ENCODE results near the gene CCNYL1. TPM values are rescaled to one million over a fixed set of nuclear protein-coding genes. Genes with fewer than 3 reads are reported as not detected.
A peak's percentile ranks its signal among the peaks of the same experiment; 100 is the strongest.

CCNYL1 gene
- total and polyA plus RNA-seq, 4 experiments from 2014 or later: 1.00 to 10.5 (median 6.0) TPM

DNA sequence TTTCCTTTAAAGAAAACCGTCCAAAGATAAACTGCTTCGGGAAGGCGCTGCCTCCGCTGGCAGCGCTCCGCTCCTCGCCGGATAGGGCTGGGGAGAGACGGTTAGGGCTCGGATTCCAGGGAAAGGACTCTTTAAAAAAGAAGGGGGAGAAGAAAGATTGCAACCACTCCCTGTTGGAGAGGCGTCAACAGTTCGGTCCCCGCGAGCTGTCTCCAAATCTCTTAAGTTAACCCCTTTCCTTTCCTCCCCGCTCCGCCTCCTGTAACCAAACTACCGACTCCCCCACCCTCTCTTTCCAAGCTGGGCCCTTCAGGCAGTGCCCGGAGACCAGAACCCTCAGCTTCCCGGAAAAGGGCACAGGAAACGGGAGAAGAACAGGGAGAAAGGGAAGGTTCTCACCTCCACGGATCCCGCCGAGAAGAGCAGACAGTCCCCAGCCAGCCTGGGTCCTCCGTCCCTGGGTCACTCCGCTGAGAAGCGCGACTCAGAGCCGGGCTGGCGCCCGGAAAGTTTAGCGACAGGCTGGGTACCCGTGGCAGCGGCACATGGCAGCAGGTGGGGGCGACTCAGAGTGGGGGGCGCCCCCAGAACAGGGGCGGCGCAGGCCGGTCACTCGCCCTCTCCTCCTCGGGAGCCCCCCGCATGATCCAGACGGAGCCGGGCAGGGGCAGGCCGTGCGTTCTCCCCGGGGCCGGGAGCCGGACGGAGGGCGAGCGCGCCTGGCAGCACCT, 57.6 kb downstream of the CCNYL1 start:
- intact Hi-C loops (cut with micrococcal nuclease): loop anchor here (1.0 kb wide), 1 partner anchor 58 kb away; the partner anchor contains the start of gene CCNYL1
- Histone ChIP-seq H3K27me3 (ENCODE audit: insufficient read depth, low read length) (peaks cover 9% of the 10 kb centered on the region), H3K4me1 (ENCODE audit: insufficient read depth, low read length) (peaks cover 41% of the 10 kb centered on the region), H3K9me3 (ENCODE audit: control insufficient read depth in 1 of 2, low read length in 2 of 2) (no peaks in the 10 kb centered on the region), H3K4me3 (ENCODE audit: low read length in 2 of 2) (peak overlapping the region; percentile 36 to 69), H3K27ac (ENCODE audit: low read depth, low read length) (no peak overlapping the region), H3K36me3 (ENCODE audit: insufficient read depth, low read length) (no peaks in the 10 kb centered on the region)
- Mint-ChIP-seq H3K27me3 (peaks cover 10 to 18% of the 10 kb centered on the region in 2 donors), H3K9me3 (peaks cover 0 to 5% (median 0%) of the 10 kb centered on the region in 8 donors), H3K27ac (peak overlapping the region in 2 of 7 donors; percentile 3 to 42), H3K4me1 (peaks cover 13 to 40% (median 22%) of the 10 kb centered on the region in 4 donors), H3K4me3 (peak overlapping the region; percentile 83 to 94 (median 86)), H3K36me3 (peaks cover 0 to 5% of the 10 kb centered on the region in 2 donors)
- CTCF ChIA-PET (ENCODE audit: partially characterized antibody): interaction anchor here (1.0 kb wide), 3 partner anchors 53 to 143 kb away, joined by 3 read pairs; no protein-coding TSS in a partner anchor
- POLR2A ChIA-PET (ENCODE audit: partially characterized antibody): interaction anchor here (1.1 to 1.7 kb wide), 3 partner anchors 58 to 144 kb away, joined by 3 to 5 read pairs (median 4); partner anchors contain the start of genes CCNYL1 and METTL21A
- peak in 3 of 5 donors; percentile 18 to 26 (median 22) for DNase-seq

DNA sequence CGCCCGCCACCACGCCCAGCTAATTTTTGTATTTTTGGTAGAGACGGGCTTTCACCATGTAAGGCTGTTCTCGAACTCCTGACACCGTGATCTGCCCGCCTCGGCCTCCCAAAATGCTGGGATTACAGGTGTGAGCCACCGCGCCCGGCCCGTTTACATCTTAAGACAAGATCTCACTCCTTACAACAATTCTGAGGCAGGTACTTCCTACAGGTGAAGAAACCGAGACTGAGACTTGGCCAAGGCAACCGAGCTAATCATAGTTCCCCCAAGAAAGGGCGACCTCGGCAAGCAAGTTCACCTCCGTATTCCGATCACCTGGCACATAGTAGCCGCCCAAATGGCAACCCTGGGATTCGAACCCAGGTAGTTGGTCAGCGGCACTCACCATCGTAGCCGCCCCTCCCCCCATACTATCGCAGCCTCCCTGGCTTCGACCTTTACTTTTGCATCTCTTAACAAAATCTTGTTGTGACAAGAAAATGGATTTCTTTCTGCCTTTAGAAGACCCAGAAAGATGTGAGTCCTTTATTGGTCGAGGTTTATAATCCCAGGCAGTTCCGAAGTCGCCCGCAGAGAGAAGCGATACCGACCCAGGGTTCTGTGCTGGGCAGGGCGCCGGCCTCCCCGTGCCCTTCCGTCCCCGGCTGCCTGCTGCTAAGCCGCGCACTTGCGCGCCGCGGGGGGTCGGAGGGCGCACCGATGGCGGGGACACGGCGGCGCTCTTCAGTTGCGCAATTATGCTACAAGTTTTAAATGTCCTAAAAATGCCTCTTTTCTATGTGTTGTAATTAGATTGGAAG, 59.4 kb downstream of the CCNYL1 start:
- Mint-ChIP-seq H3K9me3 (peaks cover 0 to 5% (median 0%) of the 10 kb centered on the region in 8 donors), H3K4me1 (peaks cover 13 to 40% (median 22%) of the 10 kb centered on the region in 4 donors), H3K4me3 (peak overlapping the region; percentile 88 to 97 (median 96)), H3K27ac (peak overlapping the region in 4 of 7 donors; percentile 44 to 70 (median 60)), H3K36me3 (peaks cover 0 to 5% of the 10 kb centered on the region in 2 donors), H3K27me3 (peaks cover 7 to 8% of the 10 kb centered on the region in 2 donors)
- H3K36me3 ChIP-seq (ENCODE audit: insufficient read depth, low read length): no peaks in the 10 kb centered on the region
- H3K4me1 ChIP-seq (ENCODE audit: insufficient read depth, low read length): peaks cover 41% of the 10 kb centered on the region
- ChIA-PET CTCF (ENCODE audit: partially characterized antibody) (interaction anchor here (1.0 to 1.2 kb wide), 2 partner anchors 22 to 202 kb away, joined by 3 to 4 read pairs; no protein-coding TSS in a partner anchor), POLR2A (ENCODE audit: partially characterized antibody) (interaction anchor here (1.1 kb wide), 1 partner anchor 59 kb away, joined by 3 read pairs; the partner anchor contains the start of gene CCNYL1)
- intact Hi-C loops (cut with micrococcal nuclease): loop anchor here (1.0 kb wide), 1 partner anchor 146 kb away; the partner anchor contains the start of gene METTL21A
- H3K9me3 ChIP-seq (ENCODE audit: control insufficient read depth in 1 of 2, low read length in 2 of 2): no peaks in the 10 kb centered on the region
- peak in 2 of 5 donors; percentile 12 to 15 for DNase-seq
- no peak overlapping the region for H3K27ac ChIP-seq (ENCODE audit: low read depth, low read length)
- H3K27me3 ChIP-seq (ENCODE audit: insufficient read depth, low read length): peaks cover 9% of the 10 kb centered on the region
- peak overlapping the region in 1 of 2 donors; percentile 70 for H3K4me3 ChIP-seq (ENCODE audit: low read length in 2 of 2)

DNA sequence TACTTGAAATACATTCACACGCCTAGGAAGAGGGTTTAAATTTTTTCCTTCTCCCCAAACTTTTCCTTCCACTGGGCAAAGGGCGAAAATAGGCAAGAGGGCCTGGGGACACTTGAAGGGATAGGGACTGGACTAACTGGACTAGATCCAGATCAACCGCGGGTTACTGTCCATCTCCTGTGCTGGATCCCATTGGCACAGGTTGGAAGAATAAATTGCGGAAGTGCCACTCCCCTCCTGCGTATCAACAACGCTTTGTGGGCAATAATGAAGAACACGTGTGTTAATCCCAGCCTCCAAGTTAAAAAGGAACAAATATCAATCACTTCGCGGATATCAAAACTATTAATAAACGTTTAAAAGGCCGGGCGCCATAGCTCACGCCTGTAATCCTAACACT, 60.0 kb downstream of the CCNYL1 start:
- ChIA-PET POLR2A (ENCODE audit: partially characterized antibody) (no interaction called here), CTCF (ENCODE audit: partially characterized antibody) (no interaction called here)
- Mint-ChIP-seq H3K36me3 (peaks cover 0 to 5% of the 10 kb centered on the region in 2 donors), H3K9me3 (peaks cover 0 to 5% (median 0%) of the 10 kb centered on the region in 8 donors), H3K27me3 (peaks cover 5% of the 10 kb centered on the region in 2 donors), H3K27ac (no peak overlapping the region), H3K4me1 (peaks cover 13 to 40% (median 21%) of the 10 kb centered on the region in 4 donors), H3K4me3 (peak overlapping the region in 3 of 8 donors; percentile 6 to 97 (median 97))
- no peaks in the 10 kb centered on the region for H3K9me3 ChIP-seq (ENCODE audit: control insufficient read depth in 1 of 2, low read length in 2 of 2)
- peaks cover 36% of the 10 kb centered on the region for H3K4me1 ChIP-seq (ENCODE audit: insufficient read depth, low read length)
- intact Hi-C loops (cut with micrococcal nuclease): no loop called here
- no peak overlapping the region for H3K4me3 ChIP-seq (ENCODE audit: low read length in 2 of 2)
- H3K27me3 ChIP-seq (ENCODE audit: insufficient read depth, low read length): peaks cover 3% of the 10 kb centered on the region
- H3K36me3 ChIP-seq (ENCODE audit: insufficient read depth, low read length): no peaks in the 10 kb centered on the region
- H3K27ac ChIP-seq (ENCODE audit: low read depth, low read length): no peak overlapping the region
- no peak for DNase-seq

DNA sequence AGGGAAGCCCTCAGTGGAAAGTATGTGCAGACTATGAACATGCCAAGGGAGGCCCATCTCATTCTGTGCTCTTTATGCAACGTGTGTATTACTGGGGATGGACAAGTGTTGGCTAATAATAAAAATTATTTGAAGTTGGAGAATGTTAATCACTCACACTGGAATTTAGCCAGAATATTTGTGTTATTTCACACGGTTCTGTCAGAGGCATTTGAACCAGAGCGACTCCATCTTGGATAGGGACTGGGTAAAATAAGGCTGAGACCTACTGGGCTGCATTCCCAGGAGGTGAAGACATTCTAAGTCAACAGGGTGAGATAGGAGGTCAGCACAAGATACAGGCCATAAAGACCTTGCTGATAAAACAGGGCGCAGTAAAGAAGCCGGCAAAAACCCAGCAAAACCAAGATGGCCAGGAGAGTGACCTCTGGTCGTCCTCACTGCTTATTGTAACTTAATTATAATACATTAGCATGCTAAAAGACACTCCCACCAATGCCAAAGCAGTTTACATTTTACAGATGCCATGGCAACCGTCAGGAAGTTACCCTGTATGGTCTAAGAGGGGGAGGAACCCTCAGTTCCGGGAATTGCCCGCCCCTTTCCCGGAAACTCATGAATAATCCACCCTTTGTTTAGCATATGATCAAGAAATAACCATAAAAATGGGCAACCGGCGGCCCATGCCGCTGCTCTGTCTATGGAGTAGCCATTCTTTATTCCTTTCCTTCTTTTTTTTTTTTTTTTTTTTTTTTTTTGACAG, 60.8 kb downstream of the CCNYL1 start:
- POLR2A ChIA-PET (ENCODE audit: partially characterized antibody): no interaction called here

DNA sequence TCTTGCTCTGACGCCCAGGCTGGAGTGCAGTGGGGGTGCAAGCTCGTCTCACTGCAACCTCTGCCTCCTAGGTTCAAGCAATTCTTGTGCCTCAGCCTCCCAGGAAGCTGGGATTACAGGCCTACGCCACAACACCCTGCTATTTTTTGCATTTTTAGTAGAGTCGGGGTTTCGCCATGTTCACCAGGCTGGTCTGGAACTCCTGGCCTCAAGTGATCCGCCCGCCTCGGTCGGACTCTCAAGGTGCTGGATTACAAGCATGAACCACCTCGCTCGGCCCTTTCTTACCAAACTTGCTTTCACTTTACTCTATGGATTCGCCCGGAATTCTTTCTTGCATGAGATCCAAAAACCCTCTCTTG, 61.4 kb downstream of the CCNYL1 start:
- no peak for DNase-seq
- H3K4me3 Mint-ChIP-seq: no peak overlapping the region
- CTCF ChIA-PET (ENCODE audit: partially characterized antibody): no interaction called here
- no peak overlapping the region for H3K27ac ChIP-seq (ENCODE audit: low read depth, low read length)
- intact Hi-C loops (cut with micrococcal nuclease): no loop called here
- peaks cover 2% of the 10 kb centered on the region in 2 donors for H3K27me3 Mint-ChIP-seq
- H3K9me3 ChIP-seq (ENCODE audit: control insufficient read depth in 1 of 2, low read length in 2 of 2): no peaks in the 10 kb centered on the region
- POLR2A ChIA-PET (ENCODE audit: partially characterized antibody): no interaction called here
- no peak overlapping the region for H3K27ac Mint-ChIP-seq
- H3K36me3 ChIP-seq (ENCODE audit: insufficient read depth, low read length): no peaks in the 10 kb centered on the region
- peaks cover 24% of the 10 kb centered on the region for H3K4me1 ChIP-seq (ENCODE audit: insufficient read depth, low read length)
- H3K9me3 Mint-ChIP-seq: no peaks in the 10 kb centered on the region
- no peak overlapping the region for H3K4me3 ChIP-seq (ENCODE audit: low read length in 2 of 2)
- peaks cover 10 to 31% (median 13%) of the 10 kb centered on the region in 4 donors for H3K4me1 Mint-ChIP-seq
- H3K36me3 Mint-ChIP-seq: peaks cover 0 to 5% of the 10 kb centered on the region in 2 donors
- H3K27me3 ChIP-seq (ENCODE audit: insufficient read depth, low read length): no peaks in the 10 kb centered on the region

More for the DNA sequence above, 60.8 kb downstream of the CCNYL1 start:
- H3K4me3 ChIP-seq (ENCODE audit: low read length in 2 of 2): no peak overlapping the region
- intact Hi-C loops (cut with micrococcal nuclease): no loop called here
- peaks cover 0 to 4% (median 0%) of the 10 kb centered on the region in 8 donors for H3K9me3 Mint-ChIP-seq
- H3K27me3 ChIP-seq (ENCODE audit: insufficient read depth, low read length): no peaks in the 10 kb centered on the region
- H3K27ac Mint-ChIP-seq: no peak overlapping the region
- H3K27ac ChIP-seq (ENCODE audit: low read depth, low read length): no peak overlapping the region
- no peaks in the 10 kb centered on the region for H3K36me3 ChIP-seq (ENCODE audit: insufficient read depth, low read length)
- CTCF ChIA-PET (ENCODE audit: partially characterized antibody): no interaction called here
- H3K36me3 Mint-ChIP-seq: peaks cover 0 to 5% of the 10 kb centered on the region in 2 donors
- peaks cover 12 to 37% (median 18%) of the 10 kb centered on the region in 4 donors for H3K4me1 Mint-ChIP-seq
- H3K27me3 Mint-ChIP-seq: peaks cover 2% of the 10 kb centered on the region in 2 donors
- peak overlapping the region in 2 of 8 donors; percentile 31 to 76 for H3K4me3 Mint-ChIP-seq
- peak in 3 of 5 donors; percentile 12 to 26 (median 19) for DNase-seq
- peaks cover 29% of the 10 kb centered on the region for H3K4me1 ChIP-seq (ENCODE audit: insufficient read depth, low read length)
- H3K9me3 ChIP-seq (ENCODE audit: control insufficient read depth in 1 of 2, low read length in 2 of 2): no peaks in the 10 kb centered on the region

DNA sequence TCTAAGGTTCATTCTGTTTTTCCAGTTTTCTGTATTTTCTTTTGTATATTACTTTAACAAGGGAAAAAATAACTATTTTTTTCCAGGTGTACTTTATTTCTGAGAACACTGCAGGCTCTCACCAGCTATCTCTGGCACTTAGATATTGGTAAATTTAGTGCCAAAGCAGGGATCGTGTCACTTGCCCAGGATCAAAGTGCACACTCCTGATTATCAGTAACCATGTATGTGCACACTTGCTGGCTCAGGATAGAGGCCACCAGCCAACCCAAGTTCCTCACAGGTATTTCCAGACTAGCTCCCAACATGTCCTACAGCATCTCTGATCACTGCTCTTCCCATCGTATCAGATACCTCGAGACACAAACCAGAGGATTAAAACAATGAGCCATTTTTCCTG, 64.0 kb downstream of the CCNYL1 start:
- Mint-ChIP-seq H3K27me3 (peaks cover 0 to 7% of the 10 kb centered on the region in 2 donors), H3K9me3 (no peaks in the 10 kb centered on the region), H3K4me1 (peaks cover 4 to 15% (median 5%) of the 10 kb centered on the region in 4 donors), H3K4me3 (no peak overlapping the region), H3K27ac (no peak overlapping the region), H3K36me3 (no peaks in the 10 kb centered on the region)
- no peaks in the 10 kb centered on the region for H3K9me3 ChIP-seq (ENCODE audit: control insufficient read depth in 1 of 2, low read length in 2 of 2)
- CTCF ChIA-PET (ENCODE audit: partially characterized antibody): interaction anchor here (1.1 kb wide), 1 partner anchor 11 kb away, joined by 3 read pairs; no protein-coding TSS in a partner anchor
- peaks cover 6% of the 10 kb centered on the region for H3K4me1 ChIP-seq (ENCODE audit: insufficient read depth, low read length)
- no peak overlapping the region for H3K27ac ChIP-seq (ENCODE audit: low read depth, low read length)
- POLR2A ChIA-PET (ENCODE audit: partially characterized antibody): no interaction called here
- H3K4me3 ChIP-seq (ENCODE audit: low read length in 2 of 2): no peak overlapping the region
- no peaks in the 10 kb centered on the region for H3K27me3 ChIP-seq (ENCODE audit: insufficient read depth, low read length)
- intact Hi-C loops (cut with micrococcal nuclease): no loop called here
- DNase-seq: no peak
- no peaks in the 10 kb centered on the region for H3K36me3 ChIP-seq (ENCODE audit: insufficient read depth, low read length)
